HG03575 (cell line): Measurements from ENCODE around the gene TPRG1.

Source experiments
- ATAC-seq: cut with Tn5 transposase; IDR thresholded peaks from one replicate; pipeline ENCODE4 v1.9.1; 2021; ENCODE audit not compliant: unreplicated experiment, insufficient number of reproducible peaks, low FRiP score; ENCODE audit errors: extremely low read depth

TPRG1 gene

GRCh38 chr3:189160519-189161309 lies 11.1 kb upstream of the TPRG1 start:
- no peak for ATAC-seq

- no peak for ATAC-seq
Observed at GRCh38 chr3:189165092-189165612, 6.6 kb upstream of the TPRG1 start.

GRCh38 chr3:189166321-189166720 lies 5.5 kb upstream of the TPRG1 start:
- ATAC-seq: no peak

GRCh38 chr3:189167027-189167766 lies 4.6 kb upstream of the TPRG1 start:
- ATAC-seq: no peak

- no peak for ATAC-seq
Observed at GRCh38 chr3:189168711-189169110, 3.1 kb upstream of the TPRG1 start.

- no peak for ATAC-seq
Observed at GRCh38 chr3:189169728-189170127, 2.0 kb upstream of the TPRG1 start.

GRCh38 chr3:189170559-189170958 lies 1.2 kb upstream of the TPRG1 start:
- ATAC-seq: no peak

GRCh38 chr3:189172668-189173419 lies 1.1 kb downstream of the TPRG1 start:
- ATAC-seq: no peak

GRCh38 chr3:189184566-189184965 lies 12.8 kb downstream of the TPRG1 start:
- ATAC-seq: no peak

GRCh38 chr3:189186101-189186500 lies 14.3 kb downstream of the TPRG1 start:
- no peak for ATAC-seq

GRCh38 chr3:189188466-189188865 lies 16.7 kb downstream of the TPRG1 start:
- ATAC-seq: no peak

- no peak for ATAC-seq
Observed at GRCh38 chr3:189192725-189193124, 21.0 kb downstream of the TPRG1 start.

- no peak for ATAC-seq
Observed at GRCh38 chr3:189195302-189195701, 23.5 kb downstream of the TPRG1 start.

GRCh38 chr3:189202106-189202505 lies 30.3 kb downstream of the TPRG1 start:
- no peak for ATAC-seq

- ATAC-seq: no peak
Observed at GRCh38 chr3:189202583-189202982, 30.8 kb downstream of the TPRG1 start.

GRCh38 chr3:189204167-189204866 lies 32.5 kb downstream of the TPRG1 start:
- ATAC-seq: no peak

- ATAC-seq: no peak
Observed at GRCh38 chr3:189204937-189205336, 33.2 kb downstream of the TPRG1 start.

- ATAC-seq: no peak
Observed at GRCh38 chr3:189210251-189210770, 38.5 kb downstream of the TPRG1 start.

GRCh38 chr3:189212681-189213080 lies 40.9 kb downstream of the TPRG1 start:
- no peak for ATAC-seq
